Measurements from ENCODE around the gene DOCK4. TPM values are rescaled to one million over a fixed set of nuclear protein-coding genes. Genes with fewer than 3 reads are reported as not detected.

DOCK4 gene
- total and polyA plus RNA-seq, 10 of the 15 experiments (the other 5 are each of a cell fraction or from before 2014, with no cell fraction given) = 0.03 to 0.73 (median 0.38) TPM

- no peak for TF ChIP-seq STAT3 (IDR thresholded peaks at IDR 0.05; ENCODE audit: low read depth, low read length)
- no peak for TF ChIP-seq PRDM15 (CRISPR knock-in tag; IDR thresholded peaks at IDR 0.05)
- no peak for TF ChIP-seq SKIL (IDR thresholded peaks at IDR 0.05; ENCODE audit: low read depth, poor library complexity, severe bottlenecking)
- TF ChIP-seq HDAC2 (IDR thresholded peaks at IDR 0.05) = no peak
- no peak for TF ChIP-seq SMARCA5 (IDR thresholded peaks at IDR 0.05)
- no peak for TF ChIP-seq MEF2B (IDR thresholded peaks at IDR 0.05; ENCODE audit: partially characterized antibody, poor library complexity, severe bottlenecking)
- TF ChIP-seq CHD2 (IDR thresholded peaks at IDR 0.05; ENCODE audit: borderline replicate concordance, low read depth, low read length) = no peak
Measured at GRCh38 chr7:111755383-111755782, 450.8 kb downstream of the DOCK4 start (continued).
